NB4 (cell line): Measurements from ENCODE around the gene ZFAND6.
"Not testable (repeated sequence)": the region's sequence is repeated elsewhere in the genome, so short reads cannot be mapped to it uniquely, and the experiment has no call there.

Experiments
- DNase-seq: peaks from one replicate; pipeline ENCODE4 v3.0.0; 2010; ENCODE audit warnings: low read depth
- H3K4me3 ChIP-seq: one replicate; pipeline ENCODE4 v1.5.1; 2011; ENCODE audit warnings: mild to moderate bottlenecking, low read depth, low read length, moderate library complexity
- MAX ChIP-seq: IDR thresholded peaks from 2 replicates; pipeline ENCODE4 v1.6.1; 2011; ENCODE audit warnings: low read depth, low read length
- MYC ChIP-seq: IDR thresholded peaks from 2 replicates; pipeline ENCODE4 v1.6.1; 2011; ENCODE audit warnings: low read depth, low read length
- POLR2A ChIP-seq: IDR thresholded peaks from 2 replicates; pipeline ENCODE4 v1.6.1; 2011; ENCODE audit warnings: mild to moderate bottlenecking; ENCODE audit not compliant: insufficient read length; ENCODE audit errors: extremely low read depth
- TF ChIP-seq, protein P1 (sequence below): IDR thresholded peaks from one replicate; pipeline ENCODE4 v1.5.1; 2012; ENCODE audit warnings: low read depth, low read length

Gene ZFAND6

DNA sequence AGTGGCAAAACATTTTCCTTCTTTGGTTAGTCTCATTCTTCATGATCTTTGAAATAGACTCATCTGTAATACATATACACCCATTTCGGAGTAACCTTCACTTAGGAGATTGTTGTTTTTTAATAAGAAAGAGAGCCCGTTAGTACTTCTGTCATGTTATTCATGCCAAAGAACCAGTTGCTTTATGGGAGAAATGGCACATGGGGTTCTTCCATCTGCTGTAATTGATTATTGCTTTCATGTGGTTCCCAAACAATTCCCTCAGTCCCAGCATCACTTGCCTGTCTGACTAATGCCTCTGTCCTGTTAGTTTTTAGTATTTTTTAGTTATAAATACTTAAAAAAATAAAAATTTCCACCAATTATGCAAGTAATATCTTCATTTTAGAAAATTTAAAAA is 59.5 kb downstream of the ZFAND6 start:
- no peak overlapping the region for H3K4me3 ChIP-seq
- DNase-seq: no peak
- no peak for TF ChIP-seq POLR2A
- TF ChIP-seq, protein P1, sequence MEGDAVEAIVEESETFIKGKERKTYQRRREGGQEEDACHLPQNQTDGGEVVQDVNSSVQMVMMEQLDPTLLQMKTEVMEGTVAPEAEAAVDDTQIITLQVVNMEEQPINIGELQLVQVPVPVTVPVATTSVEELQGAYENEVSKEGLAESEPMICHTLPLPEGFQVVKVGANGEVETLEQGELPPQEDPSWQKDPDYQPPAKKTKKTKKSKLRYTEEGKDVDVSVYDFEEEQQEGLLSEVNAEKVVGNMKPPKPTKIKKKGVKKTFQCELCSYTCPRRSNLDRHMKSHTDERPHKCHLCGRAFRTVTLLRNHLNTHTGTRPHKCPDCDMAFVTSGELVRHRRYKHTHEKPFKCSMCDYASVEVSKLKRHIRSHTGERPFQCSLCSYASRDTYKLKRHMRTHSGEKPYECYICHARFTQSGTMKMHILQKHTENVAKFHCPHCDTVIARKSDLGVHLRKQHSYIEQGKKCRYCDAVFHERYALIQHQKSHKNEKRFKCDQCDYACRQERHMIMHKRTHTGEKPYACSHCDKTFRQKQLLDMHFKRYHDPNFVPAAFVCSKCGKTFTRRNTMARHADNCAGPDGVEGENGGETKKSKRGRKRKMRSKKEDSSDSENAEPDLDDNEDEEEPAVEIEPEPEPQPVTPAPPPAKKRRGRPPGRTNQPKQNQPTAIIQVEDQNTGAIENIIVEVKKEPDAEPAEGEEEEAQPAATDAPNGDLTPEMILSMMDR: no peak
- TF ChIP-seq MAX: no peak
- TF ChIP-seq MYC: no peak

DNA sequence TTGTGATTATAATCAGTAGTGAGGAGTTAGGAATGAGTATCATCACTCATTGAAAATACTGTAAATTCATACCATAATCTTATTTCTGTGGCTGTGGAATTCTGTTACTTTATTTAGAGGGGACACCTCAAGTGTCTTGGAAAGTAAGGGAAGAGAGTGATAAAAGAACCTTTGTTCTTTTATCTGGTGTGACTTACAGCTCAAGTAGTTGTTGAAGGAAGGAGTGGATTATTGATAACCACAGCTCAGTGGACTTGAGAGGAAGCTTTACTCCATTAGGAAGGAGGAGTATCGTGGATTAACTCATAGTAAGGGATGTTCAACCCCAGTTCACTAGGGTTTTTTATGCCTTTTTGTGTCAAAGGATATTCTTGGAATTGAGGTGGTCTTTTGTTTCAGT is 61.2 kb downstream of the ZFAND6 start:
- H3K4me3 ChIP-seq: no peak overlapping the region
- TF ChIP-seq, protein P1: no peak
- TF ChIP-seq POLR2A (no peak), MAX (no peak), MYC (no peak)
- no peak for DNase-seq

DNA sequence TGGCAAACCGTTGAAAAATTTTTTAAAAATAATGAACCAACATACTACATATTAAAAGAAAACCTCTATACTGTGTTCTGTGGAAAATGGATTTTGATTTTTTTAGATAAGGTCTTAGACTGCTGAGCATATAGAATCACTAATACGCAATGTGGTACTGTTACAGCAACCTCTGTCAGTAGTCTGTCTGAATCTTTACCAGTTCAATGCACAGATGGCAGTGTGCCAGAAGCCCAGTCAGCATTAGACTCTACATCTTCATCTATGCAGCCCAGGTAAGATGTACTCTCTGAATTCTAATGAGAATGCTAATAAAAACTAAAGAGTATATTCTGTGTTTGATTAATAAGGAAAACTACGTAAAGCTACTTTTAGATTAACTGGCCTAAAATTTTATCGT is 62.1 kb downstream of the ZFAND6 start:
- TF ChIP-seq MAX (no peak), POLR2A (no peak), MYC (no peak)
- TF ChIP-seq, protein P1: no peak
- DNase-seq: peak; percentile 14
- H3K4me3 ChIP-seq: no peak overlapping the region

GRCh38 chr15:80123034-80123433 is 63.6 kb downstream of the ZFAND6 start:
- H3K4me3 ChIP-seq: no peak overlapping the region
- peak; percentile 76 for TF ChIP-seq MYC
- peak; percentile 86 for TF ChIP-seq MAX
- TF ChIP-seq, protein P1: no peak
- TF ChIP-seq POLR2A: no peak
- DNase-seq: peak; percentile 80

DNA sequence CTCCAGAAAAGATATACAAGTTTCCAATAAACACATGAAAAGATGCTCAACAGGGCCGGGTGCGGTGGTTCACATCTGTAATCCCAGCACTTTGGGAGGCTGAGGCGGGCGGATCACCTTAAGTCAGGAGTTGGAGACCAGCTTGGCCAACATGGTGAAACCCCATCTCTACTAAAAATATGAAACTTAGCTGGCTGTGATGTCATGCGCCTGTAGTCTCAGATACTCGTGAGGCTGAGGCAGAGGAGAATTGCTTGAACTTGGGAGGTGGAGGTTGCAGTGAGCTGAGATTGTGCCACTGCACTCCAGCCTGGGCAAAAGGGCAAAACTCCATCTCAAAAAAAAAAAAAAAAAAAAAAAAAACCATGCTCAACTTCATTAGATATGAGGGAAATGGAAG is 67.8 kb downstream of the ZFAND6 start:
- DNase-seq, H3K4me3 ChIP-seq: not testable (repeated sequence)

- no peak overlapping the region for H3K4me3 ChIP-seq
- no peak for TF ChIP-seq POLR2A
- TF ChIP-seq, protein P1: no peak
- no peak for TF ChIP-seq MYC
- TF ChIP-seq MAX: no peak
- no peak for DNase-seq
These were observed 68.4 kb downstream of the ZFAND6 start for GRCh38 chr15:80127911-80128310.
